OCI-LY3 (cell line): ENCODE data around the gene ATP1B4.

Experiments
- EZH2phosphoT487 ChIP-seq: fragments of 200-600 bp; shearing (Covaris generic); IDR thresholded peaks from 2 replicates; pipeline ENCODE4 v1.6.1; 2018; ENCODE audit warnings: antibody characterized with exemption, mixed run types, low read depth
- TF ChIP-seq, protein P1 (sequence below): fragments of 200-600, 300-600 bp; sonication (generic); IDR thresholded peaks from 2 replicates; pipeline ENCODE4 v1.5.1; 2014; ENCODE audit warnings: antibody characterized with exemption, low read length, low read depth

DNA sequence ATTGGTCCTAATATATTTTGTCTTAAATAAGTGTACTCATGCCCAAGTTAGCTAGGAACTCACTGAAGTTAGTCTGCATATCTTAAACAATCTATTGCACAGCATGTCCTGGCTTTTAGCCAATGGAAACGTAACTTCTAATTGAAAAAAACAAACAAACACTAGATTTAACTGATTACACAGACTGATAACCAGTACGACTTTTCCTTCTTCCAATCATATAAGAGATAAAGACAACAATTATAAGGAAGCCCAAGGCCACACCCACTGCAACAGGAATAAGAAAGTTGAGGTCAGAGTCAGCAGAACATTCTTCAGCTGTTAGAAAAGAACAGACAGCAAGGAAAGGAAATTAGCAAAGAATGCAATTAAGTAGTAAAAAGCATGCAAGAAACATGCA is 66.4 kb downstream of the ATP1B4 start:
- TF ChIP-seq, protein P1, sequence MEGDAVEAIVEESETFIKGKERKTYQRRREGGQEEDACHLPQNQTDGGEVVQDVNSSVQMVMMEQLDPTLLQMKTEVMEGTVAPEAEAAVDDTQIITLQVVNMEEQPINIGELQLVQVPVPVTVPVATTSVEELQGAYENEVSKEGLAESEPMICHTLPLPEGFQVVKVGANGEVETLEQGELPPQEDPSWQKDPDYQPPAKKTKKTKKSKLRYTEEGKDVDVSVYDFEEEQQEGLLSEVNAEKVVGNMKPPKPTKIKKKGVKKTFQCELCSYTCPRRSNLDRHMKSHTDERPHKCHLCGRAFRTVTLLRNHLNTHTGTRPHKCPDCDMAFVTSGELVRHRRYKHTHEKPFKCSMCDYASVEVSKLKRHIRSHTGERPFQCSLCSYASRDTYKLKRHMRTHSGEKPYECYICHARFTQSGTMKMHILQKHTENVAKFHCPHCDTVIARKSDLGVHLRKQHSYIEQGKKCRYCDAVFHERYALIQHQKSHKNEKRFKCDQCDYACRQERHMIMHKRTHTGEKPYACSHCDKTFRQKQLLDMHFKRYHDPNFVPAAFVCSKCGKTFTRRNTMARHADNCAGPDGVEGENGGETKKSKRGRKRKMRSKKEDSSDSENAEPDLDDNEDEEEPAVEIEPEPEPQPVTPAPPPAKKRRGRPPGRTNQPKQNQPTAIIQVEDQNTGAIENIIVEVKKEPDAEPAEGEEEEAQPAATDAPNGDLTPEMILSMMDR = no peak
- no peak for TF ChIP-seq EZH2phosphoT487
